ENCODE measurements around the gene TRIM2. TPM values are rescaled to one million over a fixed set of nuclear protein-coding genes. Genes with fewer than 3 reads are reported as not detected.

Gene TRIM2
- total RNA-seq, 2 donors from 2014 or later = 31.3 to 42.0 TPM

DNA sequence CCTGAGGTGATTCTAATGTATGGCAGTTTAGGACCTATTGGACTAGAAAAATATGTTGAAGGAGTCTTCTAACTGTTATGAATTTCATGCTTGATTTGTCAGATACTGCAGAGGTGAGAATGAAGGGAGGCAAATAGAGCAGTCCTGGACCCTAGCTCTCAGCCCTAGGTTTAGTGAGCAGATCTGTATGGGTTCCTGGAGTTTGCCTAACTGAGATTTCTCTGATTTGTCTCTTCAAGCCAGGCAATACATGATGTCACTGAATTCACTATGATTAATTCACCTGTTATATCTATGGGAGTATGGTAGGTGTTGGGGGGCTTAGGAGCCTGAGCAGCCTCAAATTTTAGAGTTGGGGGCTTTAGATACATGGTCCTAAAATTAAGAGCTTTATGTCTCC lies 142.9 kb downstream of the TRIM2 start:
- no peak for ATAC-seq
- intact Hi-C loops (cut with DNase I) = loop anchor here (10.0 kb wide), 1 partner anchor 228 kb away; no protein-coding TSS in a partner anchor
- TF ChIP-seq, protein P1, sequence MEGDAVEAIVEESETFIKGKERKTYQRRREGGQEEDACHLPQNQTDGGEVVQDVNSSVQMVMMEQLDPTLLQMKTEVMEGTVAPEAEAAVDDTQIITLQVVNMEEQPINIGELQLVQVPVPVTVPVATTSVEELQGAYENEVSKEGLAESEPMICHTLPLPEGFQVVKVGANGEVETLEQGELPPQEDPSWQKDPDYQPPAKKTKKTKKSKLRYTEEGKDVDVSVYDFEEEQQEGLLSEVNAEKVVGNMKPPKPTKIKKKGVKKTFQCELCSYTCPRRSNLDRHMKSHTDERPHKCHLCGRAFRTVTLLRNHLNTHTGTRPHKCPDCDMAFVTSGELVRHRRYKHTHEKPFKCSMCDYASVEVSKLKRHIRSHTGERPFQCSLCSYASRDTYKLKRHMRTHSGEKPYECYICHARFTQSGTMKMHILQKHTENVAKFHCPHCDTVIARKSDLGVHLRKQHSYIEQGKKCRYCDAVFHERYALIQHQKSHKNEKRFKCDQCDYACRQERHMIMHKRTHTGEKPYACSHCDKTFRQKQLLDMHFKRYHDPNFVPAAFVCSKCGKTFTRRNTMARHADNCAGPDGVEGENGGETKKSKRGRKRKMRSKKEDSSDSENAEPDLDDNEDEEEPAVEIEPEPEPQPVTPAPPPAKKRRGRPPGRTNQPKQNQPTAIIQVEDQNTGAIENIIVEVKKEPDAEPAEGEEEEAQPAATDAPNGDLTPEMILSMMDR (IDR thresholded peaks at IDR 0.05) = no peak
- TF ChIP-seq POLR2A (IDR thresholded peaks at IDR 0.05) = no peak
- Histone ChIP-seq H3K4me3 (no peak overlapping the region), H3K9me3 (no peaks in the 10 kb centered on the region), H3K27ac (no peak overlapping the region), H3K27me3 (peaks cover 0 to 3% of the 10 kb centered on the region in 2 donors), H3K4me1 (peaks cover 14% of the 10 kb centered on the region), H3K36me3 (replicated peaks in 1 of 2; ENCODE audit: insufficient read depth in 1 of 2, low read depth in 2 of 2) (no peaks in the 10 kb centered on the region)
- no peak for DNase-seq

DNA sequence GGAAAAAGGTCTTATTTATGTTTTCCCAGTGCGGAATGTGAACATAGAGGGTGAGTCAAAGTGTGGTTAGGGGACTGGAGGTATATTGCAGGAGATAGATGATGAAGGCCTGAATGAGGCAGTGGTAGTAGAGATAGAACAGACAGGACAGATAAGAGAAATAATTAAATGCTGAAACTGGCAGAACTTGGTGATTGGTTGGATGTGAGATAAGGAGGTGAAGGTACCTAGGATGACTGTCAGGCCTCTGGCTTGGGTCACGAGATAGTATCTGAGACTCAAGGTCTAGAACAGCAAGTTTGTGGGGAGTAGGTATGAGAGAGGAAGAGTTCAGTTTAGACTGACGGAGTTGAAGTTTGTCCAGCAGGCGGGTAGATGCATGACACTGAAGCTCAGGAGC lies 143.8 kb downstream of the TRIM2 start:
- Histone ChIP-seq H3K4me3 (no peak overlapping the region), H3K27me3 (peaks cover 0 to 3% of the 10 kb centered on the region in 2 donors), H3K36me3 (replicated peaks in 1 of 2; ENCODE audit: insufficient read depth in 1 of 2, low read depth in 2 of 2) (no peaks in the 10 kb centered on the region), H3K27ac (no peak overlapping the region), H3K9me3 (no peaks in the 10 kb centered on the region), H3K4me1 (peaks cover 14% of the 10 kb centered on the region)
- ATAC-seq = no peak
- intact Hi-C loops (cut with DNase I) = loop anchor here (10.0 kb wide), 1 partner anchor 227 kb away; no protein-coding TSS in a partner anchor
- WGBS, 2 donors = 60 to 90% methylated on average over 4 of the region's 4 CpGs
- no peak for DNase-seq
- no peak for TF ChIP-seq POLR2A (IDR thresholded peaks at IDR 0.05)
- TF ChIP-seq, protein P1 (IDR thresholded peaks at IDR 0.05) = no peak

DNA sequence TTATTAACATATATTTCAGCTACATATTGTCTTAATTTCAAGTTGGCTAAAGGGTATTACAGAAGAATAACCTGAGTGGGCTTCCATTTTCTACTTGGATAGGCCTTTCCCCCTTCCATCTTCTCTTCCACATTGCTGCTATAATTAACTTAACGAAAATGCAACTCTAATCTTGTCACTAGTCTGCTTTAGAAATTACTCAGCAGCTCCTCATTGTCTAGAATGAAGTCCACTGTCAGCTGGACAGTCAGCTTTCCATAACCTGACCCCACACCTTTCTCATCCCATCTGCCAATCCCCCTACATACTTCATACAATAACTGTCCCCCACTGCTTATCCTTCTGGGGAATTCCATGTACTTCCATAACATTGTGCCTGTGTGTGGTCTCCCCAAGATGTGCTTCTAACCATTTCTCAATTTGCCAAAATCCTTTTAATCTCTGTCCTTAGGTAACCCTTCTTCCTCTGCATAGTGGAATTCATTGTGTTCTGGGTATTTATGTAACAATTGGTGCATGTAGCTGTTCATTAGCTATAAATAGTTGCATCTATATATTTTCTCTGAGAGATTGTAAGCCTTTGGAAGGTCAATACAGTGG lies 145.1 kb downstream of the TRIM2 start:
- H3K27ac ChIP-seq = no peak overlapping the region
- intact Hi-C loops (cut with DNase I) = loop anchor here (10.0 kb wide), 1 partner anchor 225 kb away; no protein-coding TSS in a partner anchor
- DNase-seq (no peak), ATAC-seq (no peak)
- WGBS, 2 donors = 89 to 94% methylated on average over 1 of the region's 1 CpG
- no peak for TF ChIP-seq POLR2A (IDR thresholded peaks at IDR 0.05)
- TF ChIP-seq, protein P1 (IDR thresholded peaks at IDR 0.05) = no peak
- no peaks in the 10 kb centered on the region for H3K36me3 ChIP-seq (replicated peaks in 1 of 2; ENCODE audit: insufficient read depth in 1 of 2, low read depth in 2 of 2)
- H3K4me1 ChIP-seq = peaks cover 10% of the 10 kb centered on the region
- peaks cover 0 to 3% of the 10 kb centered on the region in 2 donors for H3K27me3 ChIP-seq
- no peak overlapping the region for H3K4me3 ChIP-seq
- H3K9me3 ChIP-seq = no peaks in the 10 kb centered on the region

DNA sequence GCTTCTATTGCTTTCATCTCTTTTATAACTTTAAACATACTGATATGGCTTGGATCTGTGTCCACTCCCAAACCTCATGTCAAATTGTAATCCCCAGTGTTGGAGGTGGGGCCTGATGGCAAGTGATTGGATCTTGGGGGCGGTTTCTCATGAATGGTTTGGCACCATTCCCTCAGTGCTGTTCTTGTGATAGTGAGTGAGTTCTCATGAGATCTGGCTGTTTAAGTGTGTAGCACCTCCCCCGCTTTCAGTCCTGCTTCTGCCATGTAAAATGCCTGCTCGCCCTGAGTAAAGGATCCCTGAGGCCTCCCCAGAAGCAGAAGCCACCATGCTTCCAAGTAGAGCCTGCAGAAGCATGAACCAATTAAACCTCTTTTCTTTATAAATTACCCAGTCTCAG lies 157.9 kb downstream of the TRIM2 start:
- H3K4me1 ChIP-seq = no peaks in the 10 kb centered on the region
- no peak overlapping the region for H3K27ac ChIP-seq
- no peaks in the 10 kb centered on the region for H3K27me3 ChIP-seq
- TF ChIP-seq, protein P1 (IDR thresholded peaks at IDR 0.05) = no peak
- no peak for TF ChIP-seq POLR2A (IDR thresholded peaks at IDR 0.05)
- 76 to 81% methylated on average over 3 of the region's 3 CpGs for WGBS, 2 donors
- H3K36me3 ChIP-seq (replicated peaks in 1 of 2; ENCODE audit: insufficient read depth in 1 of 2, low read depth in 2 of 2) = no peaks in the 10 kb centered on the region
- no peak overlapping the region for H3K4me3 ChIP-seq
- no peak for DNase-seq
- ATAC-seq = no peak
- H3K9me3 ChIP-seq = no peaks in the 10 kb centered on the region
- intact Hi-C loops (cut with DNase I) = no loop called here

DNA sequence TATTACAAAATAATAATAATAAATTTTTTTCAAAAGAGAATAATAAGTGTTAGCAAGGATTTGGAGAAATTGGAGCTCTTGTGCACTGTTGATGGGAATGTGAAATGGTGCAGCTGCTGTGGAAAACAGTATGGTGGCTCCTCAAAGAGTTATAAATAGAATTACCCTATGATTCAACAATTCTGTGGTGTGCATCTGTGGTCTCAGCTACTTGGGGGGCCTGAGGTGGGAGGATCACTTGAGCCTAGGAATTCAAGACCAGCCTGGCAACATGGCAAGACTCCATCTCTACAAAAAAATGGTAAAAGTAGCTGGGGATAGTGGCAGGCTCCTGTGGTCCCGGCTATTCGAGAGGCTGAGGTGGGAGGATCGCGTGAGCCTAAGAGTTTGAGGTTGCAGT lies 159.8 kb downstream of the TRIM2 start:
- DNase-seq (no peak), ATAC-seq (no peak)
- Histone ChIP-seq H3K4me3 (no peak overlapping the region), H3K36me3 (replicated peaks in 1 of 2; ENCODE audit: insufficient read depth in 1 of 2, low read depth in 2 of 2) (no peaks in the 10 kb centered on the region), H3K9me3 (no peaks in the 10 kb centered on the region), H3K4me1 (no peaks in the 10 kb centered on the region), H3K27ac (no peak overlapping the region), H3K27me3 (no peaks in the 10 kb centered on the region)
- TF ChIP-seq POLR2A (IDR thresholded peaks at IDR 0.05) = no peak
- TF ChIP-seq, protein P1 (IDR thresholded peaks at IDR 0.05) = no peak
- intact Hi-C loops (cut with DNase I) = no loop called here
- 100% methylated on average over 4 of the region's 4 CpGs for WGBS, 2 donors

Data from body of pancreas (tissue), 4 donors.